Heart left ventricle (tissue), 16 donors: Measurements from ENCODE around the gene OTUD4. TPM values are rescaled to one million over a fixed set of nuclear protein-coding genes. Genes with fewer than 3 reads are reported as not detected.
A peak's percentile ranks its signal among the peaks of the same experiment; 100 is the strongest.
"Not testable (repeated sequence)": the region's sequence is repeated elsewhere in the genome, so short reads cannot be mapped to it uniquely, and the experiment has no call there.

Source experiments
- ATAC-seq, 4 donors: fragments of 200-7000 bp; cut with Tn5 transposase; one replicate each; pipeline ENCODE4 v1.9.1; 2020 to 2022; ENCODE audit warnings: moderate library complexity in 4 of 4, mild to moderate bottlenecking in 3 of 4, moderate number of reproducible peaks in 1 of 4
- DNase-seq, 5 donors: peaks; one replicate each; pipeline ENCODE4 v3.0.0-alpha.2; 2020
- H3K27ac ChIP-seq, 12 donors: fragments of 200-600 bp; sonication (generic) in 4 of 12; one replicate each; pipeline versions ENCODE4 v1.5.0 to v1.8.0; 2016 to 2022; ENCODE audit warnings: mild to moderate bottlenecking in 2 of 12
- H3K27me3 ChIP-seq, 9 donors: fragments of 200-600 bp; sonication (generic) in 2 of 9; one replicate each; pipeline versions ENCODE4 v1.5.1 to v1.8.0; 2016 to 2022; ENCODE audit warnings: mild to moderate bottlenecking in 3 of 9
- H3K36me3 ChIP-seq, 9 donors: fragments of 200-600 bp; sonication (generic) in 2 of 9; one replicate each; pipeline versions ENCODE4 v1.5.0 to v1.8.0; 2018 to 2022; ENCODE audit warnings: mild to moderate bottlenecking in 2 of 9
- H3K4me1 ChIP-seq, 12 donors: fragments of 200-600 bp; sonication (generic) in 4 of 12; one replicate each; pipeline versions ENCODE4 v1.5.0 to v1.8.0; 2016 to 2022; ENCODE audit warnings: mild to moderate bottlenecking in 3 of 12
- H3K4me3 ChIP-seq, 12 donors: fragments of 200-600 bp; sonication (generic) in 4 of 12; one replicate each; pipeline versions ENCODE4 v1.5.0 to v1.8.0; 2017 to 2022; ENCODE audit warnings: mild to moderate bottlenecking in 9 of 12, moderate library complexity in 4 of 12
- H3K9me3 ChIP-seq, 12 donors: fragments of 200-600 bp; sonication (generic) in 4 of 12; one replicate each; pipeline versions ENCODE4 v1.5.0 to v1.8.0; 2016 to 2022; ENCODE audit warnings: mild to moderate bottlenecking in 1 of 12
- POLR2A ChIP-seq, 2 donors: fragments of 450-650 bp; IDR thresholded peaks; one replicate each; pipeline ENCODE4 v1.6.1; 2017; ENCODE audit warnings: antibody characterized with exemption in 2 of 2, mild to moderate bottlenecking in 2 of 2, moderate library complexity in 2 of 2
- WGBS, 4 donors: extraction: QIAGEN DNeasy Blood & Tissue Kit in 2 of 4; methylation state at CpG; one replicate each; pipeline versions ENCODE4 v1.1.5 to v1.1.7; 2013 to 2018; 5-methylcytosine and 5-hydroxymethylcytosine counted together
- intact Hi-C, 10 donors: fragments of 100-400 bp; cut with DNase I; formaldehyde crosslinking; loops; one replicate each; pipeline versions ENCODE4 v1.11.1 to v1.14.2; 2022
- polyA plus RNA-seq, 2 donors: library from polyadenylated mRNA; stranded (reverse); fragments of 200-250 nt; gene quantifications; one replicate each; pipeline ENCODE4 v1.2.3, GENCODE V29; 2013
- total RNA-seq, 9 donors: library from RNA; depleted of rRNA in 2 of 9; stranded (reverse); fragments of >200 nt in 2 of 9; fragmentation: NEBNext Ultra II Directional in 3 of 9; extraction: Animal tissue kit (Norgen Biotek cat#: 25700) in 3 of 9; gene quantifications; one replicate each; pipeline versions ENCODE4 v1.1.0 to v1.2.4, GENCODE V29; 2016 to 2023
- TF ChIP-seq, protein P1 (sequence below), 12 donors: fragments of 200-600 bp; sonication (generic) in 4 of 12; IDR thresholded peaks; one replicate each; pipeline versions ENCODE4 v1.5.0 to v1.8.0; 2018 to 2022; ENCODE audit warnings: antibody characterized with exemption in 12 of 12, mild to moderate bottlenecking in 5 of 12
- donor health status: ischemic (EF 13 %, LVEDD 7.1; RV severe dilation, severe dysfunction).
- donor health status: healthy with polysubstance abuse.
- donor health status: DM: no; HTN: yes; CAD: no.
- donor health status: DM: no; HTN: no; CAD: no.
- donor health status: ischemic (EF 25% LVEDD 6.9; RV normal size, moderate dysfunction).
- donor health status: ischemic (EF 25% LVEDD 5.7; RV mildly dilated, moderate dysfunction).
- donor health status: healthy.
- donor health status: DM: yes; HTN: yes; CAD: no.
- donor health status: ischemic (EF 35%, LVEDD 5.7; RV mildly dilated, moderate dysfunction).
- donor health status: nonischemic (EF 11% LVEDD 7.7; RV severe dilation, severe dysfunction).
- donor health status: DM: yes; HTN: yes; CAD: no.
- donor health status: PGD.
- donor health status: ischemic (EF 29% LVEDD 5.4; RV normal size, mild dysfunction).
- donor health status: nonischemic (EF 23%, LVEDD 6.1; RV moderate dilation, normal function).

OTUD4 gene
- total and polyA plus RNA-seq, 11 donors = 7.7 to 42.1 (median 28.4) TPM

DNA sequence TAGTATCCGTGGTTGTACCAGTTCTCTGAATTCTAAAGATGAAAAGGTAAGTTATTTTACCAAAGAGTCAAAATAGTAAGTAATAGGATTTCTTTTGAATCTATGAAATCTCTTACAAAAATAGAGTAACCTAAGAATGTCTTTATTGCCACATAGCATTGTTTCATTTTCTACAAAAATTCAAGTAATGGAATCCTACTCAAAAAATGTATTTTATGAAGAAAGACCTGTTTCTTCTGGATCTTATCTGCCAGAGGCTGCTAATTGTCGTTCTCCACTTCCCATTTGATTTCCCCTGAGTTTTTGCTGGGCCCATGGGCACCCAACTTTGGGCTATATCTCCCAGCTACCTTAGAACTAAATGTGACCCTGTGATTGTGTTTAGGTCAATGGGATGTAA, 3.2 kb upstream of the OTUD4 start:
- 81 to 84% (median 82%) methylated on average over 2 of the region's 2 CpGs for WGBS, 4 donors
- H3K9me3 ChIP-seq = no peaks in the 10 kb centered on the region
- no peak for ATAC-seq
- no peaks in the 10 kb centered on the region for H3K27me3 ChIP-seq
- TF ChIP-seq POLR2A (IDR thresholded peaks at IDR 0.05) = no peak
- TF ChIP-seq, protein P1, sequence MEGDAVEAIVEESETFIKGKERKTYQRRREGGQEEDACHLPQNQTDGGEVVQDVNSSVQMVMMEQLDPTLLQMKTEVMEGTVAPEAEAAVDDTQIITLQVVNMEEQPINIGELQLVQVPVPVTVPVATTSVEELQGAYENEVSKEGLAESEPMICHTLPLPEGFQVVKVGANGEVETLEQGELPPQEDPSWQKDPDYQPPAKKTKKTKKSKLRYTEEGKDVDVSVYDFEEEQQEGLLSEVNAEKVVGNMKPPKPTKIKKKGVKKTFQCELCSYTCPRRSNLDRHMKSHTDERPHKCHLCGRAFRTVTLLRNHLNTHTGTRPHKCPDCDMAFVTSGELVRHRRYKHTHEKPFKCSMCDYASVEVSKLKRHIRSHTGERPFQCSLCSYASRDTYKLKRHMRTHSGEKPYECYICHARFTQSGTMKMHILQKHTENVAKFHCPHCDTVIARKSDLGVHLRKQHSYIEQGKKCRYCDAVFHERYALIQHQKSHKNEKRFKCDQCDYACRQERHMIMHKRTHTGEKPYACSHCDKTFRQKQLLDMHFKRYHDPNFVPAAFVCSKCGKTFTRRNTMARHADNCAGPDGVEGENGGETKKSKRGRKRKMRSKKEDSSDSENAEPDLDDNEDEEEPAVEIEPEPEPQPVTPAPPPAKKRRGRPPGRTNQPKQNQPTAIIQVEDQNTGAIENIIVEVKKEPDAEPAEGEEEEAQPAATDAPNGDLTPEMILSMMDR (IDR thresholded peaks at IDR 0.05) = no peak
- H3K4me3 ChIP-seq = no peak overlapping the region
- H3K4me1 ChIP-seq = peaks cover 0 to 12% (median 4%) of the 10 kb centered on the region in 12 donors
- intact Hi-C loops = loop anchor here in 1 of 10 donors (10.0 kb wide), 1 partner anchor 551 kb away; no protein-coding TSS in a partner anchor
- H3K27ac ChIP-seq = no peak overlapping the region
- H3K36me3 ChIP-seq = no peaks in the 10 kb centered on the region
- no peak for DNase-seq

DNA sequence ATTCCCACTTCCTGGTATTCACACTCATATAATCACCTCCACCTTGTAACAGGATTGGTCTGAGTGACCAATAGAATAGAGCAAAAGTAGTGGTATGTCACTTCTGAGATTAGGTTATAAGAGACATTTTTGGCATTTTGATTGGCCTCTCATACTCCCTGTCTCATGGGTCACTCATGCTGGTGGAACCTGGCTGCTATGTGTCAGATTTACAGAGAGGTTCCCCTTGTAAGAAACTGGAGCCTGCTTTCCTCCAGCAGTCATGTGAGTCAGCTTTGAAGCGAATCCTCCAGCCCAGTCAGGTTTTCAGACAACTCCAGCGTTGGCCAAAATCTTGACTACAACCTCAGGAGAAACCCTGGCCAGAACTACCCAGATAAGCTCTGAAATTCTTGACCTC, 2.6 kb upstream of the OTUD4 start:
- intact Hi-C loops = loop anchor here in 1 of 10 donors (10.0 kb wide), 1 partner anchor 552 kb away; no protein-coding TSS in a partner anchor
- DNase-seq = no peak
- Histone ChIP-seq H3K27ac (no peak overlapping the region), H3K4me3 (no peak overlapping the region), H3K4me1 (peaks cover 0 to 17% (median 6%) of the 10 kb centered on the region in 12 donors), H3K36me3 (no peaks in the 10 kb centered on the region), H3K9me3 (no peaks in the 10 kb centered on the region), H3K27me3 (no peaks in the 10 kb centered on the region)
- TF ChIP-seq, protein P1 (IDR thresholded peaks at IDR 0.05) = no peak
- TF ChIP-seq POLR2A (IDR thresholded peaks at IDR 0.05) = no peak
- ATAC-seq = no peak
- 50 to 69% (median 56%) methylated on average over 2 of the region's 2 CpGs for WGBS, 4 donors

DNA sequence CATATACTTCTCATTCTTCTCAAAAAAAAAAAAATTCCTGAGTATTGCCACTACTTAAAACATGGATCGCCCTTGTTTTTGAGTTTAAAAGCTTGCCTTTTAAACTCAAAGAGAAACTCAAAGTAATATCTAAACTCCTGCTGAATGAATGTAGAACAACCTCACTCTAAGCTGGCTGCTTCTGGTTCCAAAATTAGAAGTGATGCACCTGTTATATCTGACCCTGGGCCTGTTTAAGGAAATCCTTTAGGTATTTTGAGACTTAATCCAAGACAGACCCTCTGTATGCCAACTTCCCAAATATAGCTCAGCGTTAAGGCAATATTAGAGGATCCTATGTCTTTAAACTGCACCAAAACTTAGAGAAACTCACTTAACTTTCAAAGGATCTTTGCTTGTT, 1.8 kb upstream of the OTUD4 start:
- TF ChIP-seq, protein P1 (IDR thresholded peaks at IDR 0.05) = no peak
- no peak for TF ChIP-seq POLR2A (IDR thresholded peaks at IDR 0.05)
- no peaks in the 10 kb centered on the region for H3K36me3 ChIP-seq
- no peaks in the 10 kb centered on the region for H3K9me3 ChIP-seq
- no peak overlapping the region for H3K27ac ChIP-seq
- H3K4me1 ChIP-seq = peaks cover 0 to 25% (median 11%) of the 10 kb centered on the region in 12 donors
- no peak overlapping the region for H3K4me3 ChIP-seq
- intact Hi-C loops = loop anchor here in 1 of 10 donors (10.0 kb wide), 1 partner anchor 553 kb away; no protein-coding TSS in a partner anchor
- WGBS, 4 donors = 87 to 94% (median 91%) methylated on average over 2 of the region's 2 CpGs
- DNase-seq (no peak), ATAC-seq (no peak)
- no peaks in the 10 kb centered on the region for H3K27me3 ChIP-seq

DNA sequence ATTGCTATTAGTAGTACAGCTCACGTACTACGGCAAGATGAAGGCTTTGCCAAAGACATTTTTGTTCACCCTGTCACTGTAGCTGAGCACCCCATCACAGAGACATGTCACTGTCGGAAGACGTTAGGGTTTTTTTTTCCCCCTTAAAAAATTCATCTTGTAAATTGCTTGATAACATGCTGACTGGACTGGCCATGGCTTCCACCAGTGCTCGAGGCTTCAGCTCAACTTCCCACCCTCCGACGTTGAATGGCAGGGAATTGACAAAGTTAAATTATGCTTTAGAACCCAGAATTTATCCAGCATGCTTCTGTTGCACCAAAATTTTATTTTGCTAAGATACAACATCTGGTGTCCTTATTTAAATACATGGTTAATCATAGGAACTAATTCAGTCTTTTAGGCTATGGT, 707 bp upstream of the OTUD4 start:
- Histone ChIP-seq H3K27ac (peak overlapping the region; percentile 90 to 99 (median 96)), H3K9me3 (no peaks in the 10 kb centered on the region), H3K4me3 (peak overlapping the region; percentile 51 to 94 (median 82)), H3K36me3 (no peaks in the 10 kb centered on the region), H3K27me3 (no peaks in the 10 kb centered on the region), H3K4me1 (peaks cover 4 to 36% (median 22%) of the 10 kb centered on the region in 12 donors)
- TF ChIP-seq, protein P1 (IDR thresholded peaks at IDR 0.05) = no peak
- TF ChIP-seq POLR2A (IDR thresholded peaks at IDR 0.05) = no peak
- 11 to 20% (median 13%) methylated on average over 5 to 7 of the region's 7 CpGs for WGBS, 4 donors
- intact Hi-C loops = loop anchor here in 1 of 10 donors (10.0 kb wide), 1 partner anchor 554 kb away; no protein-coding TSS in a partner anchor
- ATAC-seq = no peak
- no peak for DNase-seq

DNA sequence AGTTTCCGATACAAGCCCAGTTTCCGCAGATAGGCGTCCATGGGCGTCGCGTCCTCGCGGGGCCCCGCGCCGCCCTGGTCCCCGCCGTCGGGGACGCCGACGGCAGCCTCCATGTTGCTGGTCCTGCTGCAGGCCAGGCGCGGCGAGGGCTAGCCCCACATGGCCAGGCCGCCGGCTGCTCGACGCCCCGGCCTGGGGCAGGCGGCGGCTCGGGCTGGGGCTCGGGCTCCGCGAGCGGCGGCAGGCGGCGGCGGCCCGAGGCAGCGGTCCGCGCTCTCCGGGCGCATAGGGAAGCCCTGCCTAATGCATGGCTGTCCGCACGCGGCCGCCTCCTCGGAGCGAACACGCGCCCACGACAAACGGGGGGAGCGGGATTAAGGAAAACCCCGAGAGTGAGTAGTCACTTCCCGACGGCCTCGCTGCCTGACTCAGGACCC, 510 bp downstream of the OTUD4 start:
- WGBS, 4 donors = 0 to 1% (median 0%) methylated on average over 6 to 57 of the region's 57 CpGs; no CpG with 5 or more reads in 1 of the 4 donors
- H3K4me3 ChIP-seq = peak overlapping the region; percentile 51 to 94 (median 82)
- H3K27me3 ChIP-seq, H3K9me3 ChIP-seq, H3K36me3 ChIP-seq: not testable (repeated sequence)
- ATAC-seq (peak; percentile 4 to 42 (median 35)), DNase-seq (peak in 2 of 5 donors; percentile 41 to 77)
- peaks cover 4 to 49% (median 33%) of the 10 kb centered on the region in 12 donors for H3K4me1 ChIP-seq
- intact Hi-C loops = loop anchor here in 3 of 10 donors (2.0 to 10.0 kb wide), 3 partner anchors 25 to 555 kb away; partner anchors contain the start of gene SMAD1 (in 1 of the 3)
- peak overlapping the region; percentile 90 to 99 (median 96) for H3K27ac ChIP-seq
